GM21825 (cell line): Measurements from ENCODE around the gene TFG.

Experiments used
- ATAC-seq: cut with Tn5 transposase; IDR thresholded peaks from one replicate; pipeline ENCODE4 v1.9.1; 2021; ENCODE audit warnings: mild to moderate bottlenecking, moderate library complexity; ENCODE audit not compliant: unreplicated experiment

TFG gene

GRCh38 chr3:100753846-100754245 lies 44.6 kb downstream of the TFG start:
- no peak for ATAC-seq

GRCh38 chr3:100754563-100755334 lies 45.5 kb downstream of the TFG start:
- no peak for ATAC-seq

- no peak for ATAC-seq
These were observed 47.1 kb downstream of the TFG start for GRCh38 chr3:100756441-100756840.

GRCh38 chr3:100759159-100759558 lies 49.9 kb downstream of the TFG start:
- no peak for ATAC-seq

DNA sequence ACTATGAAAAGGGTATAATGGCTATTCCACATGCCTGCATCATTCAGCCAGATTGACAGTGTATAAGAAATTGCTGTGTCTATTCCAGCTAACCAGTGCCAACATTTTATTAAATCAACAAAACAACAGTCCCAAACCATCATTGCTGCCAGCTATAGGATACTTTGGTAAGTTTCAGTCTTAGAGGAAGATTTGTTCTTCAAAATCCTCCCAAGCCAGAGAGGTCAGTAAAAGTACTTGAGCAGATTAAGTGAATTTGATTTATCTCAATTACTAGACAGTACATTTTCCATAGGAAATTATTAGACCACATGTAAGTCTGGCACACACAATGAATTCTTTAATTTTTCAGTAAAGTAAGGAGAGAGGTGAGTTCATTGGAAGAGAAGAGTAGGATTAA lies 50.7 kb downstream of the TFG start:
- ATAC-seq: no peak

DNA sequence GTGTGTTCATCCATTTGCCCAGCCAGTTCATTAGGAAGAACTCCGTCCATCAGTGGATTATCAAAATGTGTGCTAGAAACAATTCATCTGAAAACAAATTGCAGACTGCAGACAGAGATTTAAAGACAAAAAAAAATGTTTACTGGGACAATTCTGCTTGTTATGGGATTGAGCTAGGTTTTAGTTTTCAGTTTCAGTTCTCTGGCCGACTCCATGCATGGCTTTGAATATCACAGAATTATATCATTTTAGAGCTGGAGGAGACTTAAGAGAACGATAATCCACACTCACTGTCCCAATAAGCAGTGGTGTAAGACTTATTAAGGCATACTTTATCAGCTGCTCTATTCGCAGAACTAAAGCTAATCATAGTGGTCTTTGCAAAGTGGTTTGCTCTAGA lies 51.1 kb downstream of the TFG start:
- no peak for ATAC-seq

GRCh38 chr3:100761211-100761942 lies 52.1 kb downstream of the TFG start:
- ATAC-seq: peak; percentile 83

DNA sequence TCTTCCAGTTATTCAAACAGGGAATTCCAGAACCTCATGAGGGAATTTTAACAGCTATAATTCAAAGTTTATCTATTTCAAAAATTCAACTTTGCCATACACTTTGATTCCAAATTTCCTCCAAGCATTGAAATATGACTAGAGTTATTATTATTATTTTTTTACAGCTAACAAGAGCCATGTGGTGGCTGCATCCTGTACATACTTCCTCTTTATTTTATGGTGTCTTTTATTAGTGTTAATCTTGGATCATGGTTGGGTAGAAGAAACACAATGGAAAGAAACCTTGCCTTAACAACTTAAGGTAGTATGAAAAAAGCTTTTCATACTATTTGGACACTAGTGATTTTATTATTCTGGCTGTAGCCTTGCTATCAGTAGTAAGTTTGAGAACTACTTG lies 52.7 kb downstream of the TFG start:
- no peak for ATAC-seq

- no peak for ATAC-seq
These were observed 56.2 kb downstream of the TFG start for GRCh38 chr3:100765437-100765975.

DNA sequence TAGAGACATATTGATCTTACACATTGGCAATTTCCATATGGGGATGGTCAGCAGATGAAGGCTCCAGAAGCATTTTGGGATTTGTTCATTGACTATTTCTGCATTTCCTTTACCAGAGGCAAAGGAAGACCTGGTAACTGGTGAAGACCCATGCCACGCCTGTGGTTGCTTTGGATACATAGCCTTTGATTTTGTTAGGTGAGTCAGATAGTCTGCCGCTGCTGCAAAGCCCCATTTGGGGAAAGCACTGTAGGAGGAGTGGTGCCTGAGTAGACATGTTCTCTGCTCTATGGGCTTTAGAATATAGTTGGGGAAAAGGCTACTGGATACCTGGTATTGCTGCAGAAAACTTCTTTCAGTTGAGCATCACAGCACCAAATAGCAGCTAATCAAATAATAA lies 56.8 kb downstream of the TFG start:
- ATAC-seq: no peak

- no peak for ATAC-seq
These were observed 60.4 kb downstream of the TFG start for GRCh38 chr3:100769693-100770092.

DNA sequence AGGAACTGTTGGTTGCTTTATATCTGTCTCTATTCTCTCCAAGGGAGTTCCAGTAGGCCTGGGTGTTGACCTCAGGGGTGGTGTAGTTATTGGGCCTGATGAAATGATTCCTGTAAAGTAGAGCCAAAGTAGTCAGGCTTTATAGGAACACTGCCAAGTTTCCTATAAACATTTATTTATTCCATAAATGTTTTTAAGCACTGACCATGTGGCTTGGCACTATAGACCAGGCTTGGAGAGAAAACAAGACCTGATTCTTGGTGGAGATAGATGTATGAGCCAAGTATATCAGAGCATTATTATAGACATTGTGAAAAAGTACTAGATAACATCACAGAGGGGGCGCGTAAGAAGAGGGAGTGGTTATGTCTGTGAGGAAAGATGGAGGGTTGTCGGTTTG lies 65.9 kb downstream of the TFG start:
- no peak for ATAC-seq

GRCh38 chr3:100775669-100776068 lies 66.4 kb downstream of the TFG start:
- ATAC-seq: no peak

GRCh38 chr3:100776097-100776729 lies 66.9 kb downstream of the TFG start:
- no peak for ATAC-seq

DNA sequence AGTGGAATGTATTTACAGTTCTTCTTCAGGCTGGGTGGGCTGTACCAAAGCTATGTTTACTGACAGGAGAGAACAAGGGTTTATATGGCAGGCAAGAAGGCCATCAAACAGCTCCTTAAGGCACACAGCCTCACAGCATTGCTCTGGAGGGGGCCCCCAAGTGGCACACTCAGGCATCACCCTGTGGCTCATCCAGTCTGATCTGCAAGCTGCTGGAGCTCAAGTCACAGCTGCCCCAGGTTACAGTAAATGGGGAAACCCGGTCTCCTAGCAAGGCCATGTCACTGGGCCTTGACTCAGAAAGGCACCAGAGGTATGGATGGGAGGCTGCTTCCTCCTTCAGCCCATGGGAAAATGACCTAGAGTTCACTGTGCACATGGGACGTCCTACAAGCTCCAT lies 67.5 kb downstream of the TFG start:
- no peak for ATAC-seq

- ATAC-seq: no peak
These were observed 68.0 kb downstream of the TFG start for GRCh38 chr3:100777271-100777670.

DNA sequence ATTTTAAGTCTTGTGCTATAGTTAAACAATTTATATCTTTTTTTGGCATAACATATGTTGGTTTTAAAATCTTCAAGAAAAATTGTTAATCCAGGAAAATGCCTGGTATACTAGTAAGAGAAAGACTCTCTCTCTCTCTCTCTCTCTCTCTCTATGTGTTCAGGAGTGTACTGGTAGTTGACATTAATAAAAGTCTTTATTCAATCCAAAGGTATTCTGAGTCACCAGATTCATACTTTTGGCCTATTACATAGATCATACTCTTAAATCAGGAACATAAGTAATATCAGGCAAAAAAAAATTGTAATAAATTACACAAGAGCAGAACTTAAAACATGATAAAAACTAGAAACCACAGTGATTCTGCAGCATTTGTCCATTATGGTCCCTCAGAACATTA lies 70.2 kb downstream of the TFG start:
- no peak for ATAC-seq

- ATAC-seq: no peak
These were observed 70.9 kb downstream of the TFG start for GRCh38 chr3:100780071-100780622.

- ATAC-seq: no peak
These were observed 72.0 kb downstream of the TFG start for GRCh38 chr3:100781301-100781700.

DNA sequence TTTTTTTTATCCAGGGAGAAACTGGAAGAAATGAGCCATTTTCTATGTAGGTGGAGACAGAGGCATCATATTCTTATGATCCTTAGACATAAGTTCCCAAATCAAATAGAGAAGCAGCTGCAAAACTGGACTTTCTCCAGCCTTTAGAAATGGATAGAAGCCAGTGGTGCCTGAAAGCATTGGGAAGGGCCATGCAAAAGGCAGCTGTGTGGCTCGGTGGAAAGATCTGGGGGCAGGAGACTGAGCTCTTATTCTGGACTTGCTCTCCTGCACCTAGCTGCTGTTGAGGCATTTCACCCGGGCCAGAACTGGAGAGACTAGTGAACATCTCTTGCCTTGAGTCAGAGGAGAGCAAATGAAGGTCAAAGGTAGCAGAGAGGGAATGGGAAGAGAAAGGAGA lies 73.1 kb downstream of the TFG start:
- no peak for ATAC-seq

- ATAC-seq: no peak
These were observed 73.6 kb downstream of the TFG start for GRCh38 chr3:100782906-100783305.
